Caco-2 (cell line): ENCODE measurements around the gene RARS1. TPM values are rescaled to one million over a fixed set of nuclear protein-coding genes. Genes with fewer than 3 reads are reported as not detected.

Source experiments
- BruUV-seq: library from RNA; stranded (reverse); fragments of 400-500 nt; replicated peaks from 2 replicates; lab custom pipeline; 2021; lab: Mats Ljungman, UMichigan
- CTCF ChIA-PET: fragments of 300-600 bp; sonication (Branson Sonifier 250); formaldehyde crosslinking; loops from one replicate; lab custom pipeline; 2022; ENCODE audit warnings: antibody characterized with exemption; lab: Charles Lee
- POLR2A ChIA-PET: fragments of 300-600 bp; sonication (Branson Sonifier 250); formaldehyde crosslinking; loops from one replicate; lab custom pipeline; 2022; ENCODE audit warnings: antibody characterized with exemption; lab: Charles Lee
- DNase-seq, 2 experiments: peaks; one replicate each; pipeline versions ENCODE4 v3.0.0 to v3.0.0-alpha.2; 2020 to 2022
- H3K27me3 ChIP-seq: replicated peaks from 2 replicates; pipeline ENCODE4 v1.6.0; 2011; ENCODE audit warnings: low read length; ENCODE audit not compliant: control insufficient read depth, insufficient read depth
- H3K36me3 ChIP-seq: 2 replicates; pipeline ENCODE4 v1.5.1; 2011; ENCODE audit warnings: low read length; ENCODE audit not compliant: control insufficient read depth, insufficient read depth
- H3K4me1 ChIP-seq: fragments of 250-450 bp; sonication (Bioruptor Pico); 2 replicates; pipeline ENCODE4 v1.5.1; 2020; ENCODE audit warnings: mild to moderate bottlenecking
- H3K4me3 ChIP-seq: 2 replicates; pipeline ENCODE4 v1.5.1; 2011; ENCODE audit warnings: low read depth, mild to moderate bottlenecking, control low read depth, low read length
- H3K9me3 ChIP-seq: fragments of 250-450 bp; sonication (Bioruptor Pico); 2 replicates; pipeline ENCODE4 v1.5.1; 2020; ENCODE audit warnings: mild to moderate bottlenecking, moderate library complexity
- H3K27ac Mint-ChIP-seq: one replicate; pipeline ENCODE4 v1.8.0; 2022; ENCODE audit warnings: mixed read lengths; ENCODE audit not compliant: unreplicated experiment
- H3K27me3 Mint-ChIP-seq: one replicate; pipeline ENCODE4 v1.8.0; 2022; ENCODE audit warnings: mixed read lengths; ENCODE audit not compliant: insufficient read depth, unreplicated experiment
- H3K36me3 Mint-ChIP-seq: one replicate; pipeline ENCODE4 v1.8.0; 2022; ENCODE audit warnings: mild to moderate bottlenecking, mixed read lengths; ENCODE audit not compliant: insufficient read depth, unreplicated experiment
- H3K4me1 Mint-ChIP-seq: one replicate; pipeline ENCODE4 v1.8.0; 2022; ENCODE audit warnings: low read depth, mixed read lengths; ENCODE audit not compliant: unreplicated experiment
- H3K4me3 Mint-ChIP-seq: one replicate; pipeline ENCODE4 v1.8.0; 2022; ENCODE audit warnings: mild to moderate bottlenecking, moderate library complexity, mixed read lengths; ENCODE audit not compliant: unreplicated experiment
- H3K9me3 Mint-ChIP-seq: one replicate; pipeline ENCODE4 v1.8.0; 2022; ENCODE audit warnings: mixed read lengths; ENCODE audit not compliant: unreplicated experiment
- intact Hi-C: fragments of 100-400 bp; cut with micrococcal nuclease; formaldehyde crosslinking; loops from one replicate; pipeline ENCODE4 v1.10.0; 2022; ENCODE audit not compliant: unreplicated experiment
- total RNA-seq: library from RNA; stranded (reverse); gene quantifications from 2 replicates; pipeline ENCODE4 v1.2.3, GENCODE V29; 2022
- TF ChIP-seq, protein P1 (sequence below), 2 experiments: fragments of 200-600 bp in 1 of 2; IDR thresholded peaks; 1 replicate in 1 of 2; 2 replicates in 1 of 2; pipeline versions ENCODE4 v1.5.1 to v1.8.0; 2011 to 2022; ENCODE audit warnings: antibody characterized with exemption in 1 of 2, control low read depth in 1 of 2, inconsistent platforms in 1 of 2, low read depth in 1 of 2, low read length in 1 of 2, mild to moderate bottlenecking in 1 of 2, moderate library complexity in 1 of 2; ENCODE audit not compliant: insufficient read depth in 1 of 2, severe bottlenecking in 1 of 2, unreplicated experiment in 1 of 2

RARS1 gene
- total RNA-seq, 1 experiment from 2014 or later = 124 TPM

DNA sequence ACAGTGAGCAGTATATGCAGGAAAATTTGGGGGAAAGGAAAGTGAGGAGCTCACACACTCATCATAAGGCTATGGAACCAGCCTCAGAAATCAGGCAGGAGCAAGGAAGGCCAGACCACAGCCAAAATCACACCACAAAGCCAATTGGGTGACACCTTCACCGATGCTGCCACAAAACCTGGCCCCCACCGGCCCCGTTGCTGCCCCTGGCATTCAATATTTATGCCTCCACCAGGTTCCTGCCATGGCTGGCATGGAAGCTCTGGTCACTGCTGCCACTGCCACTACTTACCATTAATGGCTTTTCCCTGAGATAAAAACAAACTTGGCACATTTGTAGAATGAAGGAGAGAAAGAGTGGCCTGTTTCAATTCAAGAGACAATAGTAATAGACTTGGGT, 28.7 kb upstream of the RARS1 start:
- no TSS peak for BruUV-seq
- intact Hi-C loops = no loop called here
- Mint-ChIP-seq H3K9me3 (no peaks in the 10 kb centered on the region), H3K27ac (no peak overlapping the region), H3K4me3 (no peak overlapping the region), H3K4me1 (no peaks in the 10 kb centered on the region), H3K27me3 (no peaks in the 10 kb centered on the region), H3K36me3 (peaks cover 98% of the 10 kb centered on the region)
- CTCF ChIA-PET = no interaction called here
- Histone ChIP-seq H3K27me3 (no peaks in the 10 kb centered on the region), H3K4me3 (no peak overlapping the region), H3K9me3 (no peaks in the 10 kb centered on the region), H3K36me3 (peaks cover 6% of the 10 kb centered on the region), H3K4me1 (no peaks in the 10 kb centered on the region)
- DNase-seq = no peak
- POLR2A ChIA-PET = no interaction called here
- TF ChIP-seq, protein P1, sequence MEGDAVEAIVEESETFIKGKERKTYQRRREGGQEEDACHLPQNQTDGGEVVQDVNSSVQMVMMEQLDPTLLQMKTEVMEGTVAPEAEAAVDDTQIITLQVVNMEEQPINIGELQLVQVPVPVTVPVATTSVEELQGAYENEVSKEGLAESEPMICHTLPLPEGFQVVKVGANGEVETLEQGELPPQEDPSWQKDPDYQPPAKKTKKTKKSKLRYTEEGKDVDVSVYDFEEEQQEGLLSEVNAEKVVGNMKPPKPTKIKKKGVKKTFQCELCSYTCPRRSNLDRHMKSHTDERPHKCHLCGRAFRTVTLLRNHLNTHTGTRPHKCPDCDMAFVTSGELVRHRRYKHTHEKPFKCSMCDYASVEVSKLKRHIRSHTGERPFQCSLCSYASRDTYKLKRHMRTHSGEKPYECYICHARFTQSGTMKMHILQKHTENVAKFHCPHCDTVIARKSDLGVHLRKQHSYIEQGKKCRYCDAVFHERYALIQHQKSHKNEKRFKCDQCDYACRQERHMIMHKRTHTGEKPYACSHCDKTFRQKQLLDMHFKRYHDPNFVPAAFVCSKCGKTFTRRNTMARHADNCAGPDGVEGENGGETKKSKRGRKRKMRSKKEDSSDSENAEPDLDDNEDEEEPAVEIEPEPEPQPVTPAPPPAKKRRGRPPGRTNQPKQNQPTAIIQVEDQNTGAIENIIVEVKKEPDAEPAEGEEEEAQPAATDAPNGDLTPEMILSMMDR (IDR thresholded peaks at IDR 0.05; ENCODE audit: insufficient read depth in 1 of 2, low read depth in 1 of 2, low read length in 1 of 2, severe bottlenecking in 1 of 2, unreplicated experiment in 1 of 2) = no peak

DNA sequence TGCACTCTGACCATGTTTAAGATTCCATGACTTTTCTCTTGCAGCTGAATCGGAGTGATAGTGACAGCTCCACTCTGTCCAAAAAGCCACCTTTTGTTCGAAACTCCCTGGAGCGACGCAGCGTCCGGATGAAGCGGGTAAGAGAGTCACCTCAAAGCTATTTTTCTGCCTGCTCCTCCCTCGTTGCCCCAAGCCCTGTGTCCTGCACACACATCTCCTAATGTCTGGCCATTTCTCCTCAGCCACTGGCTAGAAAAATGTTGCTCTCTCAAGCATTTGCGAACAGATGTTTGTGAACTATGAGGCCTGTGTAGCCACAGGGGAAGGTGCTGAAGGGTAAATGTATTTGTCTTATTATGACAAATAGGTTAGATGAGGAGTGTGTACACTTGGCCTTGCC, 25.7 kb upstream of the RARS1 start:
- POLR2A ChIA-PET = no interaction called here
- Histone ChIP-seq H3K27me3 (no peaks in the 10 kb centered on the region), H3K4me1 (no peaks in the 10 kb centered on the region), H3K4me3 (no peak overlapping the region), H3K36me3 (peaks cover 4% of the 10 kb centered on the region), H3K9me3 (no peaks in the 10 kb centered on the region)
- no peaks in the 10 kb centered on the region for H3K9me3 Mint-ChIP-seq
- no TSS peak for BruUV-seq
- DNase-seq = no peak
- intact Hi-C loops = no loop called here
- no peak overlapping the region for H3K4me3 Mint-ChIP-seq
- H3K4me1 Mint-ChIP-seq = no peaks in the 10 kb centered on the region
- H3K36me3 Mint-ChIP-seq = peaks cover 96% of the 10 kb centered on the region
- no peaks in the 10 kb centered on the region for H3K27me3 Mint-ChIP-seq
- H3K27ac Mint-ChIP-seq = no peak overlapping the region
- TF ChIP-seq, protein P1 (IDR thresholded peaks at IDR 0.05; ENCODE audit: insufficient read depth in 1 of 2, low read depth in 1 of 2, low read length in 1 of 2, severe bottlenecking in 1 of 2, unreplicated experiment in 1 of 2) = no peak
- CTCF ChIA-PET = no interaction called here

DNA sequence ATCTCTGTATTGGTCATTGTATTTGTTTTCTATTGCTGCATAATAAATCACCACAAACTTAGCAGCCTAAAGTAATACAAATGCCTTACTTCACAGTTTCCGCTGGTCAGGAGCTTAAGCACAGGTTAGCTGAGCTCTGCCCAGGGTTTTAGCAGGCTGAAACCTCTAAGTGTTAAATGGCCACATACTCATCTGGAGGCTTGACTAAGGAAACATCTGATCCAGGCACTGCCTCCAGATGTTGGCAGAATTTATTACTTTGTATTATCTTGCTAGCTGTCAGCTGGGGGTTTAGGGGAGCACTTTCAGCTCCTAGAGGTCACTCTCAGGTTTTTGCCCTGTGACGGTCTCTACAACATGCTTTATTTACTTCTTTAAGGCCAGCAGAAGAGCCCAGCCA, 23.2 kb upstream of the RARS1 start:
- intact Hi-C loops = no loop called here
- Mint-ChIP-seq H3K9me3 (no peaks in the 10 kb centered on the region), H3K27ac (no peak overlapping the region), H3K4me3 (no peak overlapping the region), H3K27me3 (no peaks in the 10 kb centered on the region), H3K36me3 (peaks cover 97% of the 10 kb centered on the region), H3K4me1 (no peaks in the 10 kb centered on the region)
- BruUV-seq = no TSS peak
- POLR2A ChIA-PET = no interaction called here
- H3K27me3 ChIP-seq = no peaks in the 10 kb centered on the region
- H3K4me1 ChIP-seq = no peaks in the 10 kb centered on the region
- CTCF ChIA-PET = interaction anchor here (0.6 kb wide), 1 partner anchor 54 kb away, joined by 3 read pairs; no protein-coding TSS in a partner anchor
- no peak for DNase-seq
- TF ChIP-seq, protein P1 (IDR thresholded peaks at IDR 0.05; ENCODE audit: insufficient read depth in 1 of 2, low read depth in 1 of 2, low read length in 1 of 2, severe bottlenecking in 1 of 2, unreplicated experiment in 1 of 2) = no peak
- H3K4me3 ChIP-seq = no peak overlapping the region
- no peaks in the 10 kb centered on the region for H3K9me3 ChIP-seq
- H3K36me3 ChIP-seq = peaks cover 3% of the 10 kb centered on the region; the same call in 1 of the 2 replicates
